ENCODE results near the gene COMMD10.

The COMMD10 gene

DNA sequence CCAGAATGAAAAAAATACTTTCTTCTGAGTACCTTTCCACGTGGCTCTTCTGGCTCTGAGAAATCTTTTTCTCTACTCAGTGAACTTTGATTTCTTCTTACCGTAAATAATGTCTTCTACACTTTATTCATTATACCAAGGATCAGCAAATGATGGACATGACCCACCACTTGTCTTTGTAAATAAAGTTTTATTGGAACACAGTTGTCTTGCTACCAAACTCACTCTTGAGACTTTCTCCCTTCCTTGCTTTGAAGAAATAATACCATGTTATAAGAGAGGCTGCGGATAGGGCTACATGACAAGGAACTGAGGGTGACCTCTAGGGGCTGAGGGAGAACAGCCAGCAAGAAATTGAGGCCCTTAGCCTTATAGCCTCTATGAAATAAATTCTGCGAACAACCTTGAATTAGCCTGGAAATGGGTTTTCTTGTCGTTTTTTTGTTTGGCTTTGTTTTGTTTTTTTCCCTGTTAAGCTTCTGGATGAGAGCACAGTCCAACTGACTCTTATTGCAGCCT lies 212.5 kb downstream of the COMMD10 start:
- DNase-seq = no peak

- DNase-seq = no peak
Observed at GRCh38 chr5:116299746-116300640, 215.2 kb downstream of the COMMD10 start.

DNA sequence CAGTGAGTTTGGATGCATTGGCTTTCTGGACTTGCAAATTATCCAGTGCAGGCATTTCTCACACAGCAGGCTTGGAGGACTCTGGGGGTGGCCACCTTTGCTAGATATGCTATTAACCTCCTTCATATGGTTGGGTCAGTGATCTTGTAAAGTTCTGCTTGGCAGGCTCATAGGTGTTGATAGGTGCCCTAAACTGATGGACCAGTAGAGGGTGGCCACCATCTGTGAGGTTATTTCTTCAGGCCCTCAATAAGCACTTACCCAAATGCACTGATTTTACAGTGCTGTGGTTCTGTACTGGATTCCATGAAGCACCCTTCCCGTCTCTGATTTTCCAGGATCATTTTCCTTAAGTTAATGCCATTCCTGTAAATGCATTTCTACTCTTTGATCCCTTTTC lies 216.3 kb downstream of the COMMD10 start:
- DNase-seq = no peak

DNA sequence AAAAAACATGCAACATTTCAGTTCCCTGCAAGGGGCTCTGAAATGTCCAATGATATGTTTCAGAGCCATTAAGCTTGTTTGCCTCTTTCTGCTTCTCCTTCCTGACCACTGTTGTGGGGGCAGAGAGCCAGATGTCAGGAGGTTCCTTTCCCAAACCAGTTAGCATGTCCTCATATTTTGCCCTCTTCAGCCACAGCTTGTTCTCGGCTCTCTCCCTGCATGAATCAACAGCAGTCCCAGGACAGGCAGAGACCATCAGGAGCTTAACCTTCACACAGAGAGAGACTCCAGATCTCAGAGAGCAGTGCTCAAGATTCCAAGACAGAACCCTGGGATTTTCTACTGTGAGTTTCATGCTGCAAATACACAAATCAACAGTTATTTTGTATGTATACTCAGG lies 218.5 kb downstream of the COMMD10 start:
- no peak for DNase-seq

DNA sequence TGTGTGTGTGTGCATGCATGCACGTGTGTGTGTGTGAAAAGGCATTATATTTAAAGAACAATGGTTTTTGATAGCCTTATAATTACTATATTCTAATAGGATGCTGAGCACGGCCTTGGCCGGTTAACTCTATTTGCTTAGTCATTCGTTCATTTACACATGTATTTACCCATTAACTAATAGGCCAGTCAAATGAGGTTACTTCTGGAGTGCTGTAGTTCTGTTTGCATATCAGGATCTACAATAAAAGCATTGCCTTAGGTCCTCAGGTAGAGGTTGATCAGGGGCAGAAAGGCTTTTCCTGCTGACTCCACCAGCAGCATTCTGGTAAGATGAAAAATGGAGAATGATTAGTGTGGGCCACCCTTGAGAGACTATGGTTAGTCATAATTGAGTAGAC lies 219.0 kb downstream of the COMMD10 start:
- no peak for DNase-seq

- DNase-seq = no peak
Observed at GRCh38 chr5:116305899-116306298, 221.1 kb downstream of the COMMD10 start.

- no peak for DNase-seq
Observed at GRCh38 chr5:116306846-116307245, 222.0 kb downstream of the COMMD10 start.

GRCh38 chr5:116308391-116308790 lies 223.6 kb downstream of the COMMD10 start:
- DNase-seq = no peak

GRCh38 chr5:116313366-116313765 lies 228.5 kb downstream of the COMMD10 start:
- DNase-seq = no peak

GRCh38 chr5:116315531-116315930 lies 230.7 kb downstream of the COMMD10 start:
- DNase-seq = no peak

GRCh38 chr5:116318091-116318854 lies 233.4 kb downstream of the COMMD10 start:
- no peak for DNase-seq

- no peak for DNase-seq
Observed at GRCh38 chr5:116320486-116320885, 235.7 kb downstream of the COMMD10 start.

DNA sequence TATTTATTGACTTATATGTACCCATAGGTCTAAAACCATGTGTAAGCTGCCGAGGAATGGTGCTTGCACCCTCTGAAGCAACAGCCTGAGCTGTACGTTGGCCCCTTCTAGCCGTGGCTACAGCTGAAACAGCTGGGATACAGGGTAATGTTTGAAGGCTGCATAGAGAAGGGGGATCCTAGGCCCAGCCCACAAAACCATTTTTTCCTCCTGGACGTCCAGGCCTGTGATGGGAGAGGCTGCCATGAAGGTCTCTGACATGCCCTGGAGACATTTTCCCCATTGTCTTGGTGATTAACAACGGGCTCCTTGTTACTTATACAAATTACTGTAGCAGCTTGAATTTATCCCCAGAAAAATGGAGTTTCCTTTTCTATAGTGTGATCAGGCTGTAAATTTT lies 244.7 kb downstream of the COMMD10 start:
- DNase-seq = no peak

DNA sequence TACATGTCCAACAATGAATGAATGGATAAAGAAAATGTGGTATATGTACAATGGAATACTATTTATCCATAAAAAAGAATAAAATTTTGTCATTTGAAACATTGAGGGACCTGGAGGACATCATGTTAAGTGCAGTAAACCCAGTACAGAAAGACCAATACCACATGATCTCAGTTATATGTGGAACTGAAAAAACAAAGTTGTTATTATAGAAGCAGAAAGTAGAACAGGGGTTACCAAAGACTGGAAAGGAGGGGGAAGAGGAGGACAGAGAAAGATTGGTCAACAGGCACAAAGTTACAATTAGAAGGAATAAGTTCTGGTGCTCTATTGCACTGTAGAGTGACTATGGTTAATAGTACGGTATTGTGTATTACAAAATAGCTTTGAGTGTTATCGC lies 256.0 kb downstream of the COMMD10 start:
- no peak for DNase-seq

Data from activated CD4-positive, alpha-beta T cell treated with anti-CD3 and anti-CD28 coated beads for 1 hour (primary cell).